ENCODE data around the gene SPPL2B.

- TF ChIP-seq CTCF (IDR thresholded peaks at IDR 0.05 in 4 of 5, conservative IDR thresholded peaks at IDR 0.05 in 1 of 5) (no peak), POLR2A (IDR thresholded peaks at IDR 0.05) (no peak)
Measured at GRCh38 chr19:2330255-2330631, 1.8 kb downstream of the SPPL2B start.
